HuH-7.5 (cell line): ENCODE results near the gene NT5C3B.
A peak's percentile ranks its signal among the peaks of the same experiment; 100 is the strongest.
"Not testable (repeated sequence)": the region's sequence is repeated elsewhere in the genome, so short reads cannot be mapped to it uniquely, and the experiment has no call there.

Experiments
- DNase-seq: peaks from one replicate; pipeline ENCODE4 v3.0.0; 2011; ENCODE audit warnings: low spot score

The NT5C3B gene

GRCh38 chr17:41835800-41836549, at the start of gene NT5C3B:
Gene NT5C3B, minus strand, starts transcription at chr17:41836232. Its CDS starts 39 bp downstream, at chr17:41836193.
- peak; percentile 86 for DNase-seq

GRCh38 chr17:41885733-41886132, 49.7 kb upstream of the NT5C3B start:
- no peak for DNase-seq

GRCh38 chr17:41882756-41883155, 46.7 kb upstream of the NT5C3B start:
- no peak for DNase-seq

- DNase-seq: no peak
These were observed 44.1 kb upstream of the NT5C3B start for GRCh38 chr17:41880130-41880529.

GRCh38 chr17:41874293-41874670, 38.2 kb upstream of the NT5C3B start:
- not testable (repeated sequence) for DNase-seq

GRCh38 chr17:41873559-41874292, 37.7 kb upstream of the NT5C3B start:
- no peak for DNase-seq

- no peak for DNase-seq
These were observed 35.8 kb upstream of the NT5C3B start for GRCh38 chr17:41871789-41872188.

- DNase-seq: no peak
These were observed 34.6 kb upstream of the NT5C3B start for GRCh38 chr17:41870627-41871026.

GRCh38 chr17:41870097-41870496, 34.1 kb upstream of the NT5C3B start:
- DNase-seq: no peak

- no peak for DNase-seq
These were observed 33.4 kb upstream of the NT5C3B start for GRCh38 chr17:41869426-41869825.

- DNase-seq: no peak
These were observed 32.5 kb upstream of the NT5C3B start for GRCh38 chr17:41868568-41868967.

- DNase-seq: no peak
These were observed 29.5 kb upstream of the NT5C3B start for GRCh38 chr17:41865596-41865893.

- peak; percentile 88 for DNase-seq
These were observed 29.0 kb upstream of the NT5C3B start, which contains the start of gene KLHL11 for GRCh38 chr17:41864836-41865595. Gene KLHL11, minus strand, starts transcription at chr17:41865423. Its CDS starts 53 bp downstream, at chr17:41865370.

- no peak for DNase-seq
These were observed 28.4 kb upstream of the NT5C3B start for GRCh38 chr17:41864498-41864835.

- DNase-seq: no peak
These were observed 27.2 kb upstream of the NT5C3B start for GRCh38 chr17:41863074-41863848.

- no peak for DNase-seq
These were observed 24.4 kb upstream of the NT5C3B start for GRCh38 chr17:41860254-41860931.

GRCh38 chr17:41851382-41851781, 15.3 kb upstream of the NT5C3B start:
- DNase-seq: not testable (repeated sequence)

- DNase-seq: no peak
These were observed 13.4 kb upstream of the NT5C3B start for GRCh38 chr17:41849251-41849990.

GRCh38 chr17:41848788-41849187, 12.8 kb upstream of the NT5C3B start:
- DNase-seq: no peak

GRCh38 chr17:41844971-41845370, 8.9 kb upstream of the NT5C3B start:
- no peak for DNase-seq

GRCh38 chr17:41840781-41841180, 4.7 kb upstream of the NT5C3B start:
- DNase-seq: not testable (repeated sequence)
